ENCODE results near the gene ADAMTS16. TPM values are rescaled to one million over a fixed set of nuclear protein-coding genes. Genes with fewer than 3 reads are reported as not detected.

ADAMTS16 gene
- total and polyA plus RNA-seq, 9 of the 15 experiments (the other 6 are each of a cell fraction or from before 2014, with no cell fraction given), result not detected

DNA sequence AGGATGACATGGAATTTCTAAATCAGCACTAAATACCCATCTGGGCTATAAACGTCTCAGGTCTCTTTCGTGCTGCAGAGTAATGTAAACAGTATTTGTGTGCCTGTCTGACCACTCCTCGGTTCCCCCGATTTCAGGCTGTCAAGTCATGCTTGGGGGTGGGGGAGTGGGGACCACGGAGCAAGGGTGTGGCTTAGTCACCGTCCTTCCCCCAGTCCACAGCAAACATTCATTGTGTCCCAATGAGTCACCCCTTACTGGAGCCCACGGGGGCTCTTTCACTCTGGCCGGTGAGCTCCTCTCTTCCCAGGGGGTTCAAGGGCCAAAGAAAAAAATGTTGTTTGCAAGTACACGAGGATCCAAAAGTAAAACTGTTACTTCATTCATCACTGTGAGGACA lies 210.0 kb downstream of the ADAMTS16 start (continued):
- TF ChIP-seq, protein P1, sequence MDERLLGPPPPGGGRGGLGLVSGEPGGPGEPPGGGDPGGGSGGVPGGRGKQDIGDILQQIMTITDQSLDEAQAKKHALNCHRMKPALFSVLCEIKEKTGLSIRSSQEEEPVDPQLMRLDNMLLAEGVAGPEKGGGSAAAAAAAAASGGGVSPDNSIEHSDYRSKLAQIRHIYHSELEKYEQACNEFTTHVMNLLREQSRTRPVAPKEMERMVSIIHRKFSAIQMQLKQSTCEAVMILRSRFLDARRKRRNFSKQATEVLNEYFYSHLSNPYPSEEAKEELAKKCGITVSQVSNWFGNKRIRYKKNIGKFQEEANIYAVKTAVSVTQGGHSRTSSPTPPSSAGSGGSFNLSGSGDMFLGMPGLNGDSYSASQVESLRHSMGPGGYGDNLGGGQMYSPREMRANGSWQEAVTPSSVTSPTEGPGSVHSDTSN (CRISPR knock-in tag; IDR thresholded peaks at IDR 0.05; ENCODE audit: low read depth), result no peak
- TF ChIP-seq, protein P1 (tag; conservative IDR thresholded peaks at IDR 0.05; ENCODE audit: low read depth), result peak; percentile 43; the same call in 1 of the 2 replicates
- TF ChIP-seq FOS (IDR thresholded peaks at IDR 0.05; ENCODE audit: extremely low read depth, insufficient read length) (no peak), MAZ (CRISPR knock-in tag; conservative IDR thresholded peaks at IDR 0.05 in 1 of 2, IDR thresholded peaks at IDR 0.05 in 1 of 2) (peak; percentile 37 to 50; a peak in 1 of 4 replicates), GTF2A2 (tag; IDR thresholded peaks at IDR 0.05) (no peak), DPF2 (IDR thresholded peaks at IDR 0.05) (0 out of 2 replicates have a peak, but pooled peaks have one; percentile 51), KAT7 (CRISPR knock-in tag; IDR thresholded peaks at IDR 0.05; ENCODE audit: borderline replicate concordance) (no peak), RFX7 (CRISPR knock-in tag; IDR thresholded peaks at IDR 0.05) (no peak), SREBF2 (CRISPR knock-in tag; IDR thresholded peaks at IDR 0.05) (no peak), RBBP5 (IDR thresholded peaks at IDR 0.05; ENCODE audit: borderline replicate concordance, insufficient read depth, low read length, poor library complexity, severe bottlenecking) (no peak), ZNF3 (CRISPR knock-in tag; IDR thresholded peaks at IDR 0.05) (no peak), ZNF766 (CRISPR knock-in tag; conservative IDR thresholded peaks at IDR 0.05) (no peak), ARID1B (IDR thresholded peaks at IDR 0.05) (peak; percentile 48), ZBTB7A (IDR thresholded peaks at IDR 0.05; ENCODE audit: borderline replicate concordance, control insufficient read depth, low read depth, low read length) (0 out of 2 replicates have a peak, but pooled peaks have one; percentile 29), ILK (tag; IDR thresholded peaks at IDR 0.05; ENCODE audit: borderline replicate concordance, low read depth) (no peak), FOXK1 (CRISPR knock-in tag; IDR thresholded peaks at IDR 0.05; ENCODE audit: borderline replicate concordance) (no peak), CREM (IDR thresholded peaks at IDR 0.05; ENCODE audit: low read depth) (0 out of 2 replicates have a peak, but pooled peaks have one; percentile 30)
- TF ChIP-seq, protein P2, sequence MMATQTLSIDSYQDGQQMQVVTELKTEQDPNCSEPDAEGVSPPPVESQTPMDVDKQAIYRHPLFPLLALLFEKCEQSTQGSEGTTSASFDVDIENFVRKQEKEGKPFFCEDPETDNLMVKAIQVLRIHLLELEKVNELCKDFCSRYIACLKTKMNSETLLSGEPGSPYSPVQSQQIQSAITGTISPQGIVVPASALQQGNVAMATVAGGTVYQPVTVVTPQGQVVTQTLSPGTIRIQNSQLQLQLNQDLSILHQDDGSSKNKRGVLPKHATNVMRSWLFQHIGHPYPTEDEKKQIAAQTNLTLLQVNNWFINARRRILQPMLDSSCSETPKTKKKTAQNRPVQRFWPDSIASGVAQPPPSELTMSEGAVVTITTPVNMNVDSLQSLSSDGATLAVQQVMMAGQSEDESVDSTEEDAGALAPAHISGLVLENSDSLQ (IDR thresholded peaks at IDR 0.05), result 0 out of 2 replicates have a peak, but pooled peaks have one; percentile 12
- TF ChIP-seq, protein P3, sequence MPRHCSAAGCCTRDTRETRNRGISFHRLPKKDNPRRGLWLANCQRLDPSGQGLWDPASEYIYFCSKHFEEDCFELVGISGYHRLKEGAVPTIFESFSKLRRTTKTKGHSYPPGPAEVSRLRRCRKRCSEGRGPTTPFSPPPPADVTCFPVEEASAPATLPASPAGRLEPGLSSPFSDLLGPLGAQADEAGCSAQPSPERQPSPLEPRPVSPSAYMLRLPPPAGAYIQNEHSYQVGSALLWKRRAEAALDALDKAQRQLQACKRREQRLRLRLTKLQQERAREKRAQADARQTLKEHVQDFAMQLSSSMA (CRISPR knock-in tag; IDR thresholded peaks at IDR 0.05), result no peak
- TF ChIP-seq, protein P4, sequence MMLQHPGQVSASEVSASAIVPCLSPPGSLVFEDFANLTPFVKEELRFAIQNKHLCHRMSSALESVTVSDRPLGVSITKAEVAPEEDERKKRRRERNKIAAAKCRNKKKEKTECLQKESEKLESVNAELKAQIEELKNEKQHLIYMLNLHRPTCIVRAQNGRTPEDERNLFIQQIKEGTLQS (IDR thresholded peaks at IDR 0.05), result peak; percentile 86
- TF ChIP-seq, protein P4 (CRISPR knock-in tag; conservative IDR thresholded peaks at IDR 0.05), result no peak
- TF ChIP-seq, protein P5, sequence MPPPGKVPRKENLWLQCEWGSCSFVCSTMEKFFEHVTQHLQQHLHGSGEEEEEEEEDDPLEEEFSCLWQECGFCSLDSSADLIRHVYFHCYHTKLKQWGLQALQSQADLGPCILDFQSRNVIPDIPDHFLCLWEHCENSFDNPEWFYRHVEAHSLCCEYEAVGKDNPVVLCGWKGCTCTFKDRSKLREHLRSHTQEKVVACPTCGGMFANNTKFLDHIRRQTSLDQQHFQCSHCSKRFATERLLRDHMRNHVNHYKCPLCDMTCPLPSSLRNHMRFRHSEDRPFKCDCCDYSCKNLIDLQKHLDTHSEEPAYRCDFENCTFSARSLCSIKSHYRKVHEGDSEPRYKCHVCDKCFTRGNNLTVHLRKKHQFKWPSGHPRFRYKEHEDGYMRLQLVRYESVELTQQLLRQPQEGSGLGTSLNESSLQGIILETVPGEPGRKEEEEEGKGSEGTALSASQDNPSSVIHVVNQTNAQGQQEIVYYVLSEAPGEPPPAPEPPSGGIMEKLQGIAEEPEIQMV (tag; conservative IDR thresholded peaks at IDR 0.05; ENCODE audit: low read depth), result no peak
